Osteocyte (in vitro differentiated cells): ENCODE results near the gene EPX. TPM values are rescaled to one million over a fixed set of nuclear protein-coding genes. Genes with fewer than 3 reads are reported as not detected.

Experiments
- DNase-seq: peaks from one replicate; pipeline ENCODE4 v3.0.0; 2021; ENCODE audit warnings: mixed read lengths; ENCODE audit not compliant: unreplicated experiment; ENCODE audit errors: extremely low spot score
- H3K27ac Mint-ChIP-seq: one replicate; pipeline ENCODE4 v1.8.0; 2021; ENCODE audit warnings: mild to moderate bottlenecking, mixed read lengths; ENCODE audit not compliant: unreplicated experiment
- H3K27me3 Mint-ChIP-seq: one replicate; pipeline ENCODE4 v1.8.0; 2021; ENCODE audit warnings: mixed read lengths; ENCODE audit not compliant: unreplicated experiment
- H3K36me3 Mint-ChIP-seq: one replicate; pipeline ENCODE4 v1.8.0; 2021; ENCODE audit warnings: mixed read lengths; ENCODE audit not compliant: unreplicated experiment
- H3K4me1 Mint-ChIP-seq: one replicate; pipeline ENCODE4 v1.8.0; 2021; ENCODE audit warnings: mixed read lengths; ENCODE audit not compliant: unreplicated experiment
- H3K4me3 Mint-ChIP-seq: one replicate; pipeline ENCODE4 v1.8.0; 2021; ENCODE audit warnings: mild to moderate bottlenecking, moderate library complexity, mixed read lengths; ENCODE audit not compliant: unreplicated experiment
- H3K9me3 Mint-ChIP-seq: one replicate; pipeline ENCODE4 v1.8.0; 2021; ENCODE audit warnings: mixed read lengths; ENCODE audit not compliant: unreplicated experiment
- total RNA-seq: library from RNA; stranded (reverse); gene quantifications from 2 replicates; pipeline ENCODE4 v1.2.1, GENCODE V29; 2021
- TF ChIP-seq, protein P1 (sequence below): fragments of 200-600 bp; sonication (generic); IDR thresholded peaks from 2 replicates; pipeline ENCODE4 v1.5.0; 2021; ENCODE audit warnings: antibody characterized with exemption, mild to moderate bottlenecking, moderate library complexity

Gene EPX
- total RNA-seq, 1 donor from 2014 or later: not detected

DNA sequence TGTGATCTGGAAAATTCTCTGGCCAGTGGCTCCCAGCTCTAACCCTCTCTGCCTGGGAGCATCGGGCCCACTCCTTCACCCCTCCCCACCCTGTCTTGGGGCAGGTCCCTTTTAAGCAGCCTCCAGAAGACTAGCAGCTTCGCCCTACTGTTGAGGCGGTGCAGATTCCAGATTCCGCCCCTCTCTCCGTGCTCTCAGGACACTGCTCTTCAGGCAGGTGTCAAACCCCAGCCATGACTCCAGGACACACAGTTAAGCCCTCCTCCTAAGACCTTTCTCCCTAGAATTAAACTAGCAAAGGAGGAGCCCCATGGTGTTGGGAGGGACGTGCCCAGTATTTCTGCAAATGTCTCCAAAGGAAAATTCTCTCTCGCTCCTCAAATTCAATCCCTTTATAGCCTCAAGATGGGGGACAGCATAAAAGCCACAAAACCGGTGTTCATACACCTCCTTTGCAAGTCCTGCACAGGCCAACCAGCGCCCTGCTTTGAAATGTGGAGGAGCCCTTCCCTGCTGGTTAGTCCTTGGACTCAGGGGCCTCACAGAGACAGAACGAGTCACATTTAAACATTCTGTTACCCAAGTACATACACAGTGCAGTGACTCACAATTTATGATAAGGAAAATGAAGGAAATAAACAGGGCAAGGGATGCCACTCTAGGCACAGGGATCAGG lies 53.0 kb downstream of the EPX start:
- peak; percentile 54 for DNase-seq
- no peak overlapping the region for H3K27ac Mint-ChIP-seq
- TF ChIP-seq, protein P1, sequence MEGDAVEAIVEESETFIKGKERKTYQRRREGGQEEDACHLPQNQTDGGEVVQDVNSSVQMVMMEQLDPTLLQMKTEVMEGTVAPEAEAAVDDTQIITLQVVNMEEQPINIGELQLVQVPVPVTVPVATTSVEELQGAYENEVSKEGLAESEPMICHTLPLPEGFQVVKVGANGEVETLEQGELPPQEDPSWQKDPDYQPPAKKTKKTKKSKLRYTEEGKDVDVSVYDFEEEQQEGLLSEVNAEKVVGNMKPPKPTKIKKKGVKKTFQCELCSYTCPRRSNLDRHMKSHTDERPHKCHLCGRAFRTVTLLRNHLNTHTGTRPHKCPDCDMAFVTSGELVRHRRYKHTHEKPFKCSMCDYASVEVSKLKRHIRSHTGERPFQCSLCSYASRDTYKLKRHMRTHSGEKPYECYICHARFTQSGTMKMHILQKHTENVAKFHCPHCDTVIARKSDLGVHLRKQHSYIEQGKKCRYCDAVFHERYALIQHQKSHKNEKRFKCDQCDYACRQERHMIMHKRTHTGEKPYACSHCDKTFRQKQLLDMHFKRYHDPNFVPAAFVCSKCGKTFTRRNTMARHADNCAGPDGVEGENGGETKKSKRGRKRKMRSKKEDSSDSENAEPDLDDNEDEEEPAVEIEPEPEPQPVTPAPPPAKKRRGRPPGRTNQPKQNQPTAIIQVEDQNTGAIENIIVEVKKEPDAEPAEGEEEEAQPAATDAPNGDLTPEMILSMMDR: no peak
- H3K9me3 Mint-ChIP-seq: no peaks in the 10 kb centered on the region
- peaks cover 2% of the 10 kb centered on the region for H3K4me1 Mint-ChIP-seq
- H3K36me3 Mint-ChIP-seq: no peaks in the 10 kb centered on the region
- peaks cover 42% of the 10 kb centered on the region for H3K27me3 Mint-ChIP-seq
- no peak overlapping the region for H3K4me3 Mint-ChIP-seq

GRCh38 chr17:58246104-58246740 lies 53.7 kb downstream of the EPX start:
- no peak overlapping the region for H3K4me3 Mint-ChIP-seq
- H3K9me3 Mint-ChIP-seq: no peaks in the 10 kb centered on the region
- H3K36me3 Mint-ChIP-seq: no peaks in the 10 kb centered on the region
- peaks cover 2% of the 10 kb centered on the region for H3K4me1 Mint-ChIP-seq
- no peak overlapping the region for H3K27ac Mint-ChIP-seq
- H3K27me3 Mint-ChIP-seq: peaks cover 42% of the 10 kb centered on the region
- TF ChIP-seq, protein P1: no peak
- DNase-seq: peak; percentile 80

- no peak for DNase-seq
These were observed 54.3 kb downstream of the EPX start for GRCh38 chr17:58246781-58247180.

GRCh38 chr17:58247511-58248363 lies 55.2 kb downstream of the EPX start:
- Mint-ChIP-seq H3K4me1 (peaks cover 2% of the 10 kb centered on the region), H3K27ac (no peak overlapping the region), H3K27me3 (peaks cover 46% of the 10 kb centered on the region), H3K4me3 (no peak overlapping the region), H3K9me3 (no peaks in the 10 kb centered on the region), H3K36me3 (no peaks in the 10 kb centered on the region)
- DNase-seq: peak; percentile 73
- TF ChIP-seq, protein P1: no peak

More at GRCh38 chr17:58246781-58247180, 54.3 kb downstream of the EPX start:
- Mint-ChIP-seq H3K27ac (no peak overlapping the region), H3K36me3 (no peaks in the 10 kb centered on the region), H3K9me3 (no peaks in the 10 kb centered on the region), H3K4me3 (no peak overlapping the region), H3K4me1 (peaks cover 2% of the 10 kb centered on the region), H3K27me3 (peaks cover 43% of the 10 kb centered on the region)
- TF ChIP-seq, protein P1: no peak

- no peak for DNase-seq
- H3K9me3 Mint-ChIP-seq: no peaks in the 10 kb centered on the region
- H3K4me3 Mint-ChIP-seq: no peak overlapping the region
- H3K27ac Mint-ChIP-seq: no peak overlapping the region
- H3K27me3 Mint-ChIP-seq: peaks cover 54% of the 10 kb centered on the region
- TF ChIP-seq, protein P1: no peak
- H3K36me3 Mint-ChIP-seq: no peaks in the 10 kb centered on the region
- peaks cover 2% of the 10 kb centered on the region for H3K4me1 Mint-ChIP-seq
These were observed 56.4 kb downstream of the EPX start for GRCh38 chr17:58248955-58249269.
